Left lung (tissue), 10 donors: ENCODE results near the gene SH2D7. TPM values are rescaled to one million over a fixed set of nuclear protein-coding genes. Genes with fewer than 3 reads are reported as not detected.
A peak's percentile ranks its signal among the peaks of the same experiment; 100 is the strongest.

Source experiments
- ATAC-seq: fragments of 200-7000 bp; cut with Tn5 transposase; one replicate; pipeline ENCODE4 v1.9.1; 2020; ENCODE audit warnings: moderate library complexity
- DNase-seq, 4 donors: peaks; one replicate each; pipeline ENCODE4 v3.0.0-alpha.2; 2013 to 2020
- H3K27ac ChIP-seq, 2 donors: fragments of 200-600 bp; sonication (generic) in 1 of 2; one replicate each; pipeline versions ENCODE4 v1.5.0 to v1.8.0; 2020 to 2021
- H3K27me3 ChIP-seq, 2 donors: fragments of 200-600 bp; sonication (generic) in 1 of 2; one replicate each; pipeline versions ENCODE4 v1.5.0 to v1.8.0; 2020 to 2021
- H3K36me3 ChIP-seq, 2 donors: fragments of 200-600 bp; sonication (generic) in 1 of 2; one replicate each; pipeline versions ENCODE4 v1.5.0 to v1.8.0; 2020 to 2021
- H3K4me1 ChIP-seq, 2 donors: fragments of 200-600 bp; one replicate each; pipeline ENCODE4 v1.8.0; 2021
- H3K4me3 ChIP-seq, 2 donors: fragments of 200-600 bp; sonication (generic) in 1 of 2; one replicate each; pipeline versions ENCODE4 v1.5.0 to v1.8.0; 2020 to 2021; ENCODE audit warnings: mild to moderate bottlenecking in 1 of 2
- H3K9me3 ChIP-seq, 2 donors: fragments of 200-600 bp; sonication (generic) in 1 of 2; one replicate each; pipeline versions ENCODE4 v1.5.0 to v1.8.0; 2020 to 2021
- intact Hi-C, 2 donors: fragments of 100-400 bp; cut with DNase I; formaldehyde crosslinking; loops; one replicate each; pipeline versions ENCODE4 v1.11.2 to v1.14.2; 2022
- polyA plus RNA-seq, 6 donors: library from polyadenylated mRNA; unstranded; fragments of 120-200 nt; gene quantifications; one replicate each; pipeline ENCODE4 v1.2.1, GENCODE V29; 2013; ENCODE audit not compliant: insufficient read length in 6 of 6
- total RNA-seq, 2 donors: library from RNA; stranded (reverse); fragmentation: NEBNext Ultra II Directional; extraction: Animal tissue kit (Norgen Biotek cat#: 25700); gene quantifications; one replicate each; pipeline ENCODE4 v1.2.1, GENCODE V29; 2021
- TF ChIP-seq, protein P1 (sequence below), 2 donors: fragments of 200-600 bp; sonication (generic) in 1 of 2; IDR thresholded peaks; one replicate each; pipeline versions ENCODE4 v1.5.0 to v1.8.0; 2021; ENCODE audit warnings: antibody characterized with exemption in 2 of 2
- donor health status: DM: no; HTN: yes; CAD: no.
- donor health status: DM: no; HTN: no; CAD: no.

The SH2D7 gene
- total and polyA plus RNA-seq, 8 donors: 0.27 to 0.69 (median 0.55) TPM; not detected in 2

- intact Hi-C loops: loop anchor here in 1 of 2 donors (5.0 kb wide), 1 partner anchor 137 kb away; no protein-coding TSS in a partner anchor
- peak overlapping the region in 1 of 2 donors; percentile 61 for H3K27ac ChIP-seq
- H3K9me3 ChIP-seq: no peaks in the 10 kb centered on the region
- DNase-seq: no peak
- no peaks in the 10 kb centered on the region for H3K27me3 ChIP-seq
- TF ChIP-seq, protein P1, sequence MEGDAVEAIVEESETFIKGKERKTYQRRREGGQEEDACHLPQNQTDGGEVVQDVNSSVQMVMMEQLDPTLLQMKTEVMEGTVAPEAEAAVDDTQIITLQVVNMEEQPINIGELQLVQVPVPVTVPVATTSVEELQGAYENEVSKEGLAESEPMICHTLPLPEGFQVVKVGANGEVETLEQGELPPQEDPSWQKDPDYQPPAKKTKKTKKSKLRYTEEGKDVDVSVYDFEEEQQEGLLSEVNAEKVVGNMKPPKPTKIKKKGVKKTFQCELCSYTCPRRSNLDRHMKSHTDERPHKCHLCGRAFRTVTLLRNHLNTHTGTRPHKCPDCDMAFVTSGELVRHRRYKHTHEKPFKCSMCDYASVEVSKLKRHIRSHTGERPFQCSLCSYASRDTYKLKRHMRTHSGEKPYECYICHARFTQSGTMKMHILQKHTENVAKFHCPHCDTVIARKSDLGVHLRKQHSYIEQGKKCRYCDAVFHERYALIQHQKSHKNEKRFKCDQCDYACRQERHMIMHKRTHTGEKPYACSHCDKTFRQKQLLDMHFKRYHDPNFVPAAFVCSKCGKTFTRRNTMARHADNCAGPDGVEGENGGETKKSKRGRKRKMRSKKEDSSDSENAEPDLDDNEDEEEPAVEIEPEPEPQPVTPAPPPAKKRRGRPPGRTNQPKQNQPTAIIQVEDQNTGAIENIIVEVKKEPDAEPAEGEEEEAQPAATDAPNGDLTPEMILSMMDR (IDR thresholded peaks at IDR 0.05): no peak
- peaks cover 3 to 31% of the 10 kb centered on the region in 2 donors for H3K4me1 ChIP-seq
- H3K36me3 ChIP-seq: no peaks in the 10 kb centered on the region
- no peak overlapping the region for H3K4me3 ChIP-seq
- no peak for ATAC-seq
Observed at GRCh38 chr15:78104119-78104479, 11.7 kb downstream of the SH2D7 start.

DNA sequence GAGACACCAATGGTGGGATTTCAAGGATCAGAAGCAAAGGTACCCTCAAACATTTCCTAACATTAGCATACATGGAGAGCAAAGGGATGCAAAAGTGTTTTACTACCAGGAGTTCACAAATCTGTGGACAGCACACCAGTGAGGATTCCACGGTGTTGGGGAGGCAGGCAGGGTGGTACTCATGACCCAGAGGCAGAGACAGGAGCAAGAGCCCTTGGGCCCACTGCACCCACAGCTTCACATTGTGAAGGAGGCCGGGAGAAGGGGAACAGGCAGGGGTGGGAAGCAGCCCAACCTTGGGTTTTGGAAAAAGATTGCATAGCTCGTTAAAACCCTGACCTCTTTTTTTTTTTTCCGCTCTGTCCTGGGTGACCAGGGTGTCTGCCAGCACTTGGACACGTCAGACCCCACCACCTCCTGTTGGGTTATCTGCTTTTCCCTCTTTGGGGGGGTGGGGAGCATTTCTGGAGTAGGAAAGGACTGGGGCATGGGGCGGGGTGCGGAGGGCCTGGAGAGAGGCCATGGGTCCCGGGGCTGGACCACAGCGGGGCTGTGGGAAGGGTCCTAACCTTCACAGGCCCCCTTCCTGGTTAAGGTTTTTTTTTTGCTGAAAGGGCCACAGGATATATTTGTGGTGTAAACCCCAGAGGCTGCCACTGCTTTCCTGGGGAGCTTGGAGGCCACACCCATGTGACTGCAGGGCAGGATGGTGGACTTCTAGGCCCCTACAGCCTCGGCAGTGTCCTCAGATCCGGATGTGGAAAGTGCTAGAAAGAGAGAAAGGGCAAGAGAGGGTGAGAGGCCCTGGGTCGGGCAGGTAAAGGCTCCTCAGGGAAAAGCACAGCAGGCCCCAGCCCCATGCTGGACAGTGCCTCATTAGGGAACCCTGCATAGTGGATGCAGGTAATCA is 12.5 kb downstream of the SH2D7 start:
- DNase-seq (peak in 1 of 4 donors; percentile 26), ATAC-seq (no peak)
- Histone ChIP-seq H3K27ac (peak overlapping the region in 1 of 2 donors; percentile 61), H3K4me3 (no peak overlapping the region), H3K36me3 (no peaks in the 10 kb centered on the region), H3K4me1 (peaks cover 3 to 31% of the 10 kb centered on the region in 2 donors), H3K9me3 (no peaks in the 10 kb centered on the region), H3K27me3 (no peaks in the 10 kb centered on the region)
- intact Hi-C loops: loop anchor here in 1 of 2 donors (5.0 kb wide), 1 partner anchor 138 kb away; no protein-coding TSS in a partner anchor
- TF ChIP-seq, protein P1 (IDR thresholded peaks at IDR 0.05): no peak

DNA sequence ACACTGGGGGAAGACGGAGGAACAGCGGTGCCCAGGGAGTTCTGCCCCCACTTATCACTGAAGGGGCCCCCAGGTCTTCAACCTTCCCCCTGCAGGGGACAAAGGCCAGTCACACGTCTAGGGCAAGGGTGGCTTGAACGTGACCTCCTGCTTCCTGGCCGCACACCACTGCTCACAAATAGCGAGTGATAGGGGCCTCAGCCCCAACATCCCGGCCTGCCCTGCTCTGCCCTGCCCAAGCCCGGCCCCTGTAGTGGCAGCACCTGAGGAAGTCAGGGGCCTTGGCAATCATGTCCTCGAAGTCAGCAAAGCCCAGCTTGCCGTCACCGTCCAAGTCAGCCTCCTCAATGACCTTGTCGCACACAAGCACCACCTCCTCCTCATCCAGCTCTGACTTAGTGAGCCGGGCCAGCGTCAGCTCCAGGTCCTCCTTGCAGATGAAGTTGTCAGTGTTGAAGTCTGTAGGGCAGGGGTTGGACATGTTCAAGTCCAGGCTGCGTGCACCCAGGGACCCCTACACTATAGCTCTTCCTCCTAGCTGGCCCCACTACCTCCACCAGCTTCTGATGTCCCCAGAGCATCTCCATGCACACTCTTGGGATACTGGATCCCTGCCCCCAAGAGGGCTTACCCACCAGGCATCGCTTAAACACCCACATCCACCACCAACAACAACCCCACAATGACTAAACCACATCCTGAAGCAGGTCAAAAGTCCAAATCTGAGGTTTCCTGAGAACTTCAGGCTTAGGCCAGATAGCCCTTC is 13.3 kb downstream of the SH2D7 start:
- Histone ChIP-seq H3K36me3 (no peaks in the 10 kb centered on the region), H3K4me3 (no peak overlapping the region), H3K4me1 (peaks cover 3 to 31% of the 10 kb centered on the region in 2 donors), H3K9me3 (no peaks in the 10 kb centered on the region), H3K27me3 (no peaks in the 10 kb centered on the region), H3K27ac (no peak overlapping the region)
- ATAC-seq (no peak), DNase-seq (peak in 1 of 4 donors; percentile 26)
- TF ChIP-seq, protein P1 (IDR thresholded peaks at IDR 0.05): no peak
- intact Hi-C loops: no loop called here

DNA sequence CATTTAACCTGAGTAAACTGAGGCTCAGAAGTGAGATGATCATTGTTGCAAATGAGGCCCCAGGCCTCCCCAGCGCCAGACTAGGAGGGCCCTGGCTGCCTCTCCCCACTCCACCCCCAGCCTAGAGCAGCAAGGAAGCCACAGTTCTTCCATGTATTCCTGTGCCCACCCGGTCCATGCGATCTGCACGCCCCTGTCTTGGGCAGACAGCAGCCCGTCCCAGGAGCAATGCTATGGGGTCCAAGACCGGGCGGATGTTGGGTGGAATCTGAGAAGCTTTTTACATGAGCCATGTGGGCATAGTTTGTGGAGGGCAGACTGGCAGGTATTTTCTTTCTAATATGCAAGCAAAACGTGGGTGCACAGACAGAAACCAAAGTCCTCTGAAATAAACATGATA is 15.1 kb downstream of the SH2D7 start:
- intact Hi-C loops: no loop called here
- Histone ChIP-seq H3K4me3 (no peak overlapping the region), H3K36me3 (no peaks in the 10 kb centered on the region), H3K9me3 (no peaks in the 10 kb centered on the region), H3K27me3 (no peaks in the 10 kb centered on the region), H3K27ac (no peak overlapping the region), H3K4me1 (peaks cover 3 to 31% of the 10 kb centered on the region in 2 donors)
- ATAC-seq (no peak), DNase-seq (peak in 1 of 4 donors; percentile 20)
- TF ChIP-seq, protein P1 (IDR thresholded peaks at IDR 0.05): no peak
